Breast epithelium (tissue), 4 donors: Measurements from ENCODE around the gene GBP1. TPM values are rescaled to one million over a fixed set of nuclear protein-coding genes. Genes with fewer than 3 reads are reported as not detected.

Experiments used
- DNase-seq, 2 donors: peaks; one replicate each; pipeline ENCODE4 v3.0.0-alpha.2; 2019; ENCODE audit warnings: low spot score in 2 of 2
- H3K27ac ChIP-seq, 2 donors: fragments of 200-600 bp; sonication (generic) in 1 of 2; one replicate each; pipeline ENCODE4 v1.5.1; 2016 to 2019; ENCODE audit warnings: mild to moderate bottlenecking in 1 of 2
- H3K27me3 ChIP-seq, 2 donors: fragments of 200-600 bp; sonication (generic) in 1 of 2; one replicate each; pipeline versions ENCODE4 v1.5.1 to v1.6.0; 2017 to 2019; ENCODE audit warnings: control low read depth in 1 of 2, mild to moderate bottlenecking in 1 of 2
- H3K36me3 ChIP-seq: fragments of 200-600 bp; one replicate; pipeline ENCODE4 v1.5.1; 2019
- H3K4me1 ChIP-seq, 2 donors: fragments of 200-600 bp; sonication (generic); one replicate each; pipeline ENCODE4 v1.5.1; 2016 to 2019; ENCODE audit warnings: control low read depth in 1 of 2
- H3K4me3 ChIP-seq, 3 donors: fragments of 200-600 bp; sonication (generic); 1 replicate in 2 of 3; 2 replicates in 1 of 3; pipeline ENCODE4 v1.5.1; 2016 to 2019; ENCODE audit warnings: mild to moderate bottlenecking in 3 of 3, moderate library complexity in 2 of 3
- H3K9me3 ChIP-seq, 2 donors: fragments of 200-600 bp; sonication (generic) in 1 of 2; one replicate each; pipeline ENCODE4 v1.5.1; 2016 to 2019; ENCODE audit warnings: control low read depth in 1 of 2
- POLR2A ChIP-seq: fragments of 450-650 bp; IDR thresholded peaks from one replicate; pipeline ENCODE4 v1.6.1; 2016; ENCODE audit warnings: antibody characterized with exemption, mild to moderate bottlenecking, moderate library complexity
- POLR2AphosphoS5 ChIP-seq, 3 donors: sonication (generic); formaldehyde crosslinking; IDR thresholded peaks; one replicate each; pipeline ENCODE4 v1.6.1; 2017; ENCODE audit warnings: antibody characterized with exemption in 3 of 3
- intact Hi-C: fragments of 100-400 bp; cut with DNase I; formaldehyde crosslinking; loops from one replicate; pipeline ENCODE4 v1.15.1; 2023; ENCODE audit warnings: low total_unique reads
- total RNA-seq, 3 donors: library from RNA; depleted of rRNA; stranded (reverse); fragments of >200 nt; gene quantifications; one replicate each; pipeline ENCODE4 v1.1.0, GENCODE V29; 2016
- TF ChIP-seq, protein P1 (sequence below), 3 donors: fragments of 450-650 bp; IDR thresholded peaks; one replicate each; pipeline ENCODE4 v1.5.1; 2016 to 2017; ENCODE audit warnings: antibody characterized with exemption in 3 of 3, mild to moderate bottlenecking in 3 of 3, moderate library complexity in 3 of 3

Gene GBP1
- total RNA-seq, 3 donors from 2014 or later = 8.0 to 58.0 (median 29.5) TPM

- intact Hi-C loops = no loop called here
- H3K9me3 ChIP-seq = no peaks in the 10 kb centered on the region
- H3K27ac ChIP-seq = no peak overlapping the region
- H3K27me3 ChIP-seq = no peaks in the 10 kb centered on the region
- no peak for DNase-seq
- no peaks in the 10 kb centered on the region for H3K36me3 ChIP-seq
- no peaks in the 10 kb centered on the region for H3K4me1 ChIP-seq
- TF ChIP-seq, protein P1, sequence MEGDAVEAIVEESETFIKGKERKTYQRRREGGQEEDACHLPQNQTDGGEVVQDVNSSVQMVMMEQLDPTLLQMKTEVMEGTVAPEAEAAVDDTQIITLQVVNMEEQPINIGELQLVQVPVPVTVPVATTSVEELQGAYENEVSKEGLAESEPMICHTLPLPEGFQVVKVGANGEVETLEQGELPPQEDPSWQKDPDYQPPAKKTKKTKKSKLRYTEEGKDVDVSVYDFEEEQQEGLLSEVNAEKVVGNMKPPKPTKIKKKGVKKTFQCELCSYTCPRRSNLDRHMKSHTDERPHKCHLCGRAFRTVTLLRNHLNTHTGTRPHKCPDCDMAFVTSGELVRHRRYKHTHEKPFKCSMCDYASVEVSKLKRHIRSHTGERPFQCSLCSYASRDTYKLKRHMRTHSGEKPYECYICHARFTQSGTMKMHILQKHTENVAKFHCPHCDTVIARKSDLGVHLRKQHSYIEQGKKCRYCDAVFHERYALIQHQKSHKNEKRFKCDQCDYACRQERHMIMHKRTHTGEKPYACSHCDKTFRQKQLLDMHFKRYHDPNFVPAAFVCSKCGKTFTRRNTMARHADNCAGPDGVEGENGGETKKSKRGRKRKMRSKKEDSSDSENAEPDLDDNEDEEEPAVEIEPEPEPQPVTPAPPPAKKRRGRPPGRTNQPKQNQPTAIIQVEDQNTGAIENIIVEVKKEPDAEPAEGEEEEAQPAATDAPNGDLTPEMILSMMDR (IDR thresholded peaks at IDR 0.05) = no peak
- no peak for TF ChIP-seq POLR2A
- TF ChIP-seq POLR2AphosphoS5 (IDR thresholded peaks at IDR 0.05) = no peak
- H3K4me3 ChIP-seq = peak overlapping the region; percentile 18 to 59 (median 25)
These were observed 5.5 kb upstream of the GBP1 start for GRCh38 chr1:89070509-89070908.

GRCh38 chr1:89069951-89070350 is 4.9 kb upstream of the GBP1 start:
- H3K27ac ChIP-seq = no peak overlapping the region

DNA sequence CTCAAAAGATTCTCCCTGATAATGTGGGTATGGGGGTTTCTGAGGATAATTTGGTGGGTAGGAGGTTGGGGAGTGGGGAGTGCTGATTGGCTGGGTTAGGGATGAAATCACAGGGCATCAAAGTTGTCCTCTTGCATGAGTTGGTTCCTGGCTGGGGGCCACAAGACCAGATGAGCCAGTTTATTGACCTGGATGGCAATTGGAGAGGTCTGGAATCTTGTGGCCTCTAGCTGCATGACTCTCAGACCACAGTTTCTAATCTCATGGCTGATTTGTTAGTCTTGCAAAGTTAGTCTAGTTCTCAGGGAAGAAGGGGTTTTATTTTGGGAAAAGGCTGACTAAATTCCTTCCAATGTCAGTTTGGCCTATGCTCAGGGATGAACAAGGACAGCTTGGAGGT is 3.3 kb upstream of the GBP1 start:
- H3K36me3 ChIP-seq = no peaks in the 10 kb centered on the region
- no peaks in the 10 kb centered on the region for H3K27me3 ChIP-seq
- intact Hi-C loops = no loop called here
- H3K9me3 ChIP-seq = no peaks in the 10 kb centered on the region
- TF ChIP-seq POLR2AphosphoS5 (IDR thresholded peaks at IDR 0.05) = no peak
- TF ChIP-seq POLR2A = no peak
- TF ChIP-seq, protein P1 (IDR thresholded peaks at IDR 0.05) = no peak
- H3K4me1 ChIP-seq = no peaks in the 10 kb centered on the region
- no peak overlapping the region for H3K4me3 ChIP-seq
- DNase-seq = no peak
- peak overlapping the region in 1 of 2 donors; percentile 25 for H3K27ac ChIP-seq

More at GRCh38 chr1:89069951-89070350, 4.9 kb upstream of the GBP1 start:
- Histone ChIP-seq H3K4me1 (no peaks in the 10 kb centered on the region), H3K27me3 (no peaks in the 10 kb centered on the region), H3K4me3 (peak overlapping the region; percentile 18 to 59 (median 25)), H3K36me3 (no peaks in the 10 kb centered on the region), H3K9me3 (no peaks in the 10 kb centered on the region)
- intact Hi-C loops = no loop called here
- no peak for TF ChIP-seq POLR2AphosphoS5 (IDR thresholded peaks at IDR 0.05)
- TF ChIP-seq POLR2A = no peak
- TF ChIP-seq, protein P1 (IDR thresholded peaks at IDR 0.05) = no peak
- no peak for DNase-seq

DNA sequence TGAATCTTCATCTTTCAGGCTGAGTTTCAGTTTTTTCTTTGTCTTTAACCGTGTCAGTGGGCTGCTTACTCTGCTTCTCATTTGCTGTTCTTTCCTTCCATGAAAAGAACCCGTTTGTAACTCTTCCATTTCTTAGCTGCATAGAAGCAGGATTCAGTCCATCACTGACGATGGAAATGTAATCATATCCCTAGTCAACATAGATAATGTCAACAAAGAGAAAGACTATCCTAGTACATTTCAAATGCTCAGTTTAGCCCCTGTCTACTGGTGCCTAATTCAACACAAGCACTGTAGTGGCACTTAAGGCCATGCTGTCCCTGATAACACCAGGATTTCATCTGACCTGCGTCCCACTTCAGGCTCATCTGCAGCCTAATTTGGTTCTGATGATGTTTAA is 376 bp downstream of the GBP1 start:
- peak overlapping the region; percentile 92 to 93 for H3K27ac ChIP-seq
- no peaks in the 10 kb centered on the region for H3K27me3 ChIP-seq
- no peaks in the 10 kb centered on the region for H3K36me3 ChIP-seq
- H3K9me3 ChIP-seq = no peaks in the 10 kb centered on the region
- no peaks in the 10 kb centered on the region for H3K4me1 ChIP-seq
- no peak for TF ChIP-seq POLR2AphosphoS5 (IDR thresholded peaks at IDR 0.05)
- TF ChIP-seq, protein P1 (IDR thresholded peaks at IDR 0.05) = no peak
- no peak for TF ChIP-seq POLR2A
- peak overlapping the region; percentile 50 to 67 (median 53) for H3K4me3 ChIP-seq
- DNase-seq = no peak
- intact Hi-C loops = no loop called here

DNA sequence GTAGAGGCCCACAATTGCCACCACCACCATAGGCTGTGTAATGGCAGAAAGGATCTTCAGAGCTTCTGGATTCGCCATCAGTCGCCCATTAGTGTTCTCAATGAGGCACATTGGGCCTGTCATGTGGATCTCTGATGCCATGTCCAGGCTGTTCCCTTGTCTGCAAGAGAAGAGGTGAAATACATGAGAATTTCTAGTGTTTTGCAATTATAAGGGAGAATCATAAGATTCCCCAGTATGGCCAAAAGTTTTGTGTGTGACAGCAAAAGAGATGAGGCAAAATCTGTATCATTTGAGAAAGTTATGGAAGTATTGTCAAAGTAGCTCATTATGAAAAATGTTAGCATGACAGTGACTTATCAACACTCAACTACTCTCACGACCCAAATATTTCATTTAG is 1.9 kb downstream of the GBP1 start:
- TF ChIP-seq POLR2AphosphoS5 (IDR thresholded peaks at IDR 0.05) = no peak
- no peak for TF ChIP-seq POLR2A
- TF ChIP-seq, protein P1 (IDR thresholded peaks at IDR 0.05) = no peak
- peak overlapping the region in 2 of 3 donors; percentile 53 to 67 for H3K4me3 ChIP-seq
- no peaks in the 10 kb centered on the region for H3K9me3 ChIP-seq
- no peaks in the 10 kb centered on the region for H3K36me3 ChIP-seq
- no peak for DNase-seq
- no peaks in the 10 kb centered on the region for H3K4me1 ChIP-seq
- no peaks in the 10 kb centered on the region for H3K27me3 ChIP-seq
- intact Hi-C loops = no loop called here
- H3K27ac ChIP-seq = peak overlapping the region; percentile 92 to 93
